Astrocyte of the spinal cord (primary cell): Measurements from ENCODE around the gene ARL14EP.

ENCODE experiments used
- DNase-seq: peaks from one replicate; pipeline ENCODE4 v3.0.0; 2011; ENCODE audit warnings: low read depth, low spot score
- H3K4me3 ChIP-seq: 2 replicates; pipeline ENCODE4 v1.5.1; 2011; ENCODE audit warnings: low read depth, mild to moderate bottlenecking, low read length, moderate library complexity
- in situ Hi-C: cut with HindIII; loops from 2 replicates; pipeline ENCODE4 v1.10.0; 2017; ENCODE audit warnings: low sequenced_read_pairs
- TF ChIP-seq, protein P1 (sequence below): IDR thresholded peaks from 2 replicates; pipeline ENCODE4 v1.5.1; 2012; ENCODE audit warnings: low read depth, mild to moderate bottlenecking, low read length, inconsistent platforms

Gene ARL14EP

DNA sequence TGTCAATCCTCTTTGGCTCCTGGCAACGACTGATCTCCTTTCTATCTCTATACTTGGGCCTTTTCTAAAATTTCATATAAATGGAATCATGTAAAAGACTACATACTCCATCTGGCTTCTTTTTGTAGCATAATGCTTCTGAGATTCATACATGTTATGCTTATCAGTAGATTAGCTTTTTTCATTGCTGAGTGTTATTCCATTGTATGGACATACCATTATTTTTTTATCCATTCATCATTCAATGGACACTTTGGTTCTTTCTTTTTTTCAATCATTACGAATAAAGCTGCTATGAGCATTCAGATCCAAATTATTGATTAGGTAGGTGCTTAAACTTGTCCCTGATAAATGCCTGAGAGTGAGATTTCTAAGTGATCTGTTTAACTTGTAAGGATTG is 11.7 kb upstream of the ARL14EP start:
- no peak for DNase-seq
- H3K4me3 ChIP-seq: no peak overlapping the region
- in situ Hi-C loops: no loop called here
- TF ChIP-seq, protein P1, sequence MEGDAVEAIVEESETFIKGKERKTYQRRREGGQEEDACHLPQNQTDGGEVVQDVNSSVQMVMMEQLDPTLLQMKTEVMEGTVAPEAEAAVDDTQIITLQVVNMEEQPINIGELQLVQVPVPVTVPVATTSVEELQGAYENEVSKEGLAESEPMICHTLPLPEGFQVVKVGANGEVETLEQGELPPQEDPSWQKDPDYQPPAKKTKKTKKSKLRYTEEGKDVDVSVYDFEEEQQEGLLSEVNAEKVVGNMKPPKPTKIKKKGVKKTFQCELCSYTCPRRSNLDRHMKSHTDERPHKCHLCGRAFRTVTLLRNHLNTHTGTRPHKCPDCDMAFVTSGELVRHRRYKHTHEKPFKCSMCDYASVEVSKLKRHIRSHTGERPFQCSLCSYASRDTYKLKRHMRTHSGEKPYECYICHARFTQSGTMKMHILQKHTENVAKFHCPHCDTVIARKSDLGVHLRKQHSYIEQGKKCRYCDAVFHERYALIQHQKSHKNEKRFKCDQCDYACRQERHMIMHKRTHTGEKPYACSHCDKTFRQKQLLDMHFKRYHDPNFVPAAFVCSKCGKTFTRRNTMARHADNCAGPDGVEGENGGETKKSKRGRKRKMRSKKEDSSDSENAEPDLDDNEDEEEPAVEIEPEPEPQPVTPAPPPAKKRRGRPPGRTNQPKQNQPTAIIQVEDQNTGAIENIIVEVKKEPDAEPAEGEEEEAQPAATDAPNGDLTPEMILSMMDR: no peak

DNA sequence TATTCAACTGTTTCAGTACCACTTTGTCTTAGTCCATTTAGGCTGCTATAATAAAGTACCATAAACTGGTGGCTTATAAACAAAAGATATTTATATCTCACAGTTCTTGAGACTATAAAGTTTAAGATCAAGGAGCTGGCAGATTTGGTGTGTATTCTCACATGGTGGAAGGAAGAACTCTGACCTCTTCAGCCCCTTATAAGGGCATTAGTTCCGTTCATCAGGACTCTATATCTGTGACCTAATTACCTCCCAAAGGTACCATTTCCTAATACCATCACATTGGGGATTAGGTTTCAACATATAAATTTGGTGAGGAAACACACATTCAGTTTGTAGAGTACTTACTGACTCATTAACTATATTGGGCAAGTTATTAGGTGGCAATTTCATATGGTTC is 10.7 kb upstream of the ARL14EP start:
- H3K4me3 ChIP-seq: no peak overlapping the region
- in situ Hi-C loops: no loop called here
- TF ChIP-seq, protein P1: no peak
- DNase-seq: no peak

DNA sequence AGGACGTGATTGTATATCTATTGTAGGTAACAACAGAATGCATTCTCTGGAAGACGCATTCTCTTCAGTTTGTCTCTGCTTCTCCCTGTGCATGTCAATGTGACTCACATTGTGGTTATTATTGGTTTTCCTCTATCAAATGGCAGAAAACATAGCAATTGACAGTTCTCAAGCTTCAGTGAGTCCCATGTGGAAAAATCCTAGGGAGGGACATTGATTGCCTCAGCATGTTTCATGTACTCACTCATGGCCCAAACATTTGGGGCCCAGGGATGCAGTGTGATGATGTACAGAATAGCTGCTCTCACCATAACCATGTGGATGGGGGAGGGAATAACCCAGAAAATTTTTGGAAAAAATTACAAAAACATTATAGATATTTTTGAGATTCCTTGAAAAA is 9.3 kb upstream of the ARL14EP start:
- TF ChIP-seq, protein P1: no peak

DNA sequence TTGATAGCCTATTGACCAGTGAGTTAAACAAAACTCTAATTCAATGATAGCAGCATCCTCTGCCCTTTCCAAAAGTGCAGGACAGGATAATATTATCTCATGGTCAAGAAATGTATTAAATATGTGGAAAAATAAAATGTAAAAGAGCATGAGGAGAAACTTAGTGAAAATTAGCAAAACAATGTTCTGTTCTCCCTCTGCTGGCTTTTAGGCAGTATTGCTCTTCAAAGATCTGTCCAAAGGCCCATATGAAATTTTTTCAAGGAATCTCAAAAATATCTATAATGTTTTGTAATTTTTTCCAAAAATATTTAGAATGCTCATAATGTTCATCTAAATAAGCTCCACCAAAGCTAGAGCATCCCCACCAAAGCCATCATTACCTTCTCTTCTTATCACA is 8.3 kb upstream of the ARL14EP start:
- in situ Hi-C loops: no loop called here
- DNase-seq: peak; percentile 26
- TF ChIP-seq, protein P1: peak; percentile 59
- H3K4me3 ChIP-seq: no peak overlapping the region

More for the DNA sequence above, 9.3 kb upstream of the ARL14EP start:
- in situ Hi-C loops: no loop called here
- H3K4me3 ChIP-seq: no peak overlapping the region
- no peak for DNase-seq

DNA sequence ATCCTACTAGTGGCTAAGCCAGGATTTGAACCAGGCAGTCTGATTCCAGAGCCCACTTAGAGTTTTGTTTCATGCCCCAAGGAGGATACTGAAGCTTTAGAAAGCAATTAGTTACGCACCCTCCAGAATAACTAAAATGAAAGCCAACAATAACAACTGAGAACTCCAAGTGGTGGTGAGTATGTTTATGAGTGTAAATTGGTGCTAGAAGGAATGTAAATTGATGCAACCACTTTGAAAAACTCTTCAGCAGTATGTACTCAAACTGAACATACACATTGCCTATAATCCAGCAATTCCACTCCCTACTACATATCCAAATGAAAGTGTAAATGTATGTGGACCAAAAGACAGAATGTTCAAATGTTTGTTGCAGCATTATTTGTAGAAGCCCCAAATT is 6.7 kb upstream of the ARL14EP start:
- DNase-seq: no peak
- H3K4me3 ChIP-seq: no peak overlapping the region
- TF ChIP-seq, protein P1: no peak
- in situ Hi-C loops: no loop called here

DNA sequence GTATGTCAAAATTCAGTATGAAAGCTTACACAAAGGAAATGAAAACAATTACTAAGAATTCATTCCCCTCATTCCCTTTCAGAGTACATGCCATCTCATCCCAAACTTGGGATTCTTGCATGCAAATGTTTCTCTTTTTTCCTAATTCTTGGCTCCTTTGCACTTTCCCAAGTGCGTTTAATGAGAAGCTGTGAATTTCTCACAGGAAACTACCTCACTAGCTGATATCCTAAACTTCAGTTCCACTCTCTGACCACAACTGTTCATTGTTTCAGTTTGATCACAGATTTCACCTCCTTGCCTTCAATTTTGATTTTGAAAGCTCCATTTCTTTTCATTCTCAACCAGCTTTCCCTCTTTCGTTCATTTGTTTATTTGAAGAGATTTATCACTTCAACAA is 5.9 kb upstream of the ARL14EP start:
- no peak for DNase-seq
- TF ChIP-seq, protein P1: no peak
- in situ Hi-C loops: no loop called here
- no peak overlapping the region for H3K4me3 ChIP-seq

DNA sequence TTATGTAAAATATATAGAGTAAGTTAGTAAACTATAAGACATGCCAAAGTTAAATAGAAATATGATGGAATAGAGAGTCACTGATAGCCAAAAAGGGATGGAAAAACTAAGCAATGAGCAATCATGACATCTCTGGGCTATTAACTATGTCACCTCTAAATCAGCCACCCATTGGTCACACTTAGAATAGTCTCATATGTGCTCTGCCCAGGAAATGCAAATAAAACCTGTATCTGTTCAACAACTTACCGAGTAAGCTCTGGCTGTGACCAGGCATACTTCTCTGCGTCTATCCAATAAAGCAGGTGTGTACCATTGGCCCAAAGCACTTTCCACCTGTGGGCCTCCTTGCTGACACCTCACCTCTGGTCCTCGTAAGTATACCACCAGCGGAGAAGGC is 1.6 kb upstream of the ARL14EP start:
- no peak for DNase-seq
- in situ Hi-C loops: no loop called here
- no peak overlapping the region for H3K4me3 ChIP-seq
- TF ChIP-seq, protein P1: no peak
